ENCODE measurements around the gene CLMN.

Gene CLMN

DNA sequence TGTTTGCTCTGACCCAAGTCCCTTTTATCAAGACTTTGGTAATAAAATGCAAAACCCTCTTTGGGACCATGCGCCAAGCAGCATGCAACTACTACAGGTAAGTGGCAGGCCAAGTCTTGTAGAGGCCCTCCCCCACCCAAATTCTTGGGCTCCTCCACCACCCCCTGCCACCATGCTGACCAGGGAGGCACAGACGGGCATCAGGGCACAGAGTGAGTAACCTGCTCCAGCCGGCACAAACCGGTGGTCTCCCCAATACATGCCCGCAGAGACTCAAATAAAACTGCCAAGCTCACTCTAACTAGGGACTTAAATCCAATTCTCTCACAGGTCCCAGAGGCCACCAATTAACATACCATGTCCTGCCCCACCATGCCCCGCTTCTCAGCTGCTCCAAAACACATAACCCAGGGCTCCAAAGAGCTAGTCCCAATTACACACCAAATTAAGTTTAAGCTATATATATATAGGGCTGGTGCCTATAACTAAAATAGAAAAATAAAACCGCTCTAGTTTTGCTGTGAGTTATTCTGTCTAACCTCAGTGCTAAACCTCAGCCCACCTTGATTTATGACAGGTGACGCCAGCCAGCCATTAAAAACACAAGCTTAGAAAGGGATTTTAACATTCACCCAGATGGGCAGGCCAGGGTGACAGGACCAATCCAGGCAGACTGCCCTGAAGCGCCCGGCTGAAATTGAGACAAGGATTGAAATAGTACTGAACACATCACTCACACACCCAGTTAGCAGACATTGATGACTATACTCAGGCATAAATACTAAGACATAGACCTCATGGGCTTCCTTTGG lies 81.0 kb downstream of the CLMN start:
- no peak for DNase-seq

DNA sequence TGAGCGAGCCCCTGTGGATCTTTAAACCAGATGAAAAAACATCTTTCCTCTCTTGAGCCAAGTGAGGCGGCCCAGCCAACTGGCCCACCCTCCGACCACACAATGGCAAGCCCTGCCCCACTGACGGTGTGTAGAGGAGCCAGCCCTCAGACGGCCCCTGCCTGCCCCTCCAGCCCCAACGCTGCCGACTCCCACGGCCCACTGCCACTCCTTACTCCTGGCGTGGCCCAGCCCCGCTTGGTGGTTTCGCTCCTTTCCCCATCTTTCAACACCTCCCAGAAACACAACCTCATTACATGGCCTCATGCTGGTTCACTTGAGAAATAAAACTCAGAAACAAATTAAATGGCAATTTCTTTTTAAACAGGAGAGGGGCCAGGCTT lies 81.8 kb downstream of the CLMN start:
- DNase-seq = no peak

DNA sequence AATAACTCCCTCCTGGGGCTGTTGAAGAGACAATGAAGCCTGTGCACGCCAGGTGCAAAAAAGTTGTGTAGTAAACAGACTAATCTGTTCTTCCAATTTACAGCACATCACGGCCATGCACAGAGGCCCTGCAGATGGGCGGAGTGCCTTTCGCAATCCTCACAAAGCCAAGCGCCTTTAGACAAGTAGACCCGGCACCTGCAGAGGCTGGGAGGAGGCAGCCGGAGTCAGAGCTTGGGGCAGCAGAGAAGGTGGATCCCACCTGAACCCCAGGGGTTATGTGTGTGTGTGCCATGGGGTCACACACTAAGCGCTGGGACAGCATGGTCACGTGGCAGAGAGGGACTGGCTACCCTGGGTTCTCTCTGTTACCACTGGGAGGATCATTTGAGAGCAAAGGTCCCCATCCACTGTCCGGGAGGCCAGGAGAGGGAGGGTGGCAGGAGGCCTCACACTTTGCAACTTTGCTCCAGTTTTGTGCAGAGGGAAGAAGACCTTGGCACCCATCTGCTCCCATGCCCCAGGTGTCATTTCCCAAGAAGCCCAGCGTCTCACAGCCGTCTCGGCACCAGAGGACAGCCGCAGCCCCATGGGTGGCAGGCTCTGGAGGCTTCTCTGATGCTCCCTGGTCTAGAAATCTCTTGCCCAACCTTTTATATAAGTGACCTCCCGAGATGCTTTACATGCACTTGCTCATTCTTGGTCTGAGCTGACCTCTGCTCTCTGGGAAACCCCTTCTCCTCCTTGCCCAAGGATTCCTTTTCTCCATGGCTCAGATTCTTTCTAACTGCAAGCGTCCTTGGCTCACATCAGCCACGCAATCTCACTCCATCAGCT lies 82.4 kb downstream of the CLMN start:
- DNase-seq = no peak

DNA sequence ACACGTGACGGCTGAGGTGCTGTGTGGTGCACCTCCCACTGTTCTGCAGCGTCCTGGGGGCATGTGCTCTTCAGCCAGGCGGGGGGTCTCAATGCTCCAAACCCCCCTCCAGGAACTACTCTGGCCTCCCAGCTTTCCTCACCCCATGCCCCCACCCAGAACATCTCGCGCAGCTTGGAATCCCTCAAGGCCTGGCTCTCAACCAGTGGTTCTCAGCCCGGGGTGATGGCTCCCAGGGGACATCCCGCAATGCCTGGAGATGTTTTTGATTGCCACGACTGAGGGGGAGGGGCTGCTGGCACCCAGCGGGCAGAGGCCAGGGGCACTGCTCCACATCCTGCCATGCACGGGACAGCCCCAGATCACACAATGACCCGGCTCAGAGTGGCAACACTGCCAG lies 83.5 kb downstream of the CLMN start:
- DNase-seq = no peak

DNA sequence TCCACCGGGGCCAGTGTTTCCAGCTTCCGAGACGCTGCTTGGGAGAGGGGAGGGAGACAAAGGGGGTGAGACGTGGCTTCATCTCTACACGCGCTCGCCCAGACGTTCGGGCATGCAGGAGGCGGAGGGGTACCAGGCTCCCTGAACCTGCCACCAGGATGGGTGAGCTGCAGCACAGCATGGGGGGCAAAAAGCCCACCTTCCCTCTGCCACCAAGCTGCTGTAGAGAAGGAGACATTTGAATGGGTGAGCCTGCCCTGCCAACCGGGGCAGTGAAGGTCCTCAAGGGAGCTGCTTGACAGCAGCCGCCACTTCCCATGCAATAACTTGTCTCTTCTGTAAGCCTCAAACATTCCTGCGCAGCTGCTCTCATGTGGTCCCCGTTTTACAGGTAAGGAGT lies 83.9 kb downstream of the CLMN start:
- DNase-seq = no peak

DNA sequence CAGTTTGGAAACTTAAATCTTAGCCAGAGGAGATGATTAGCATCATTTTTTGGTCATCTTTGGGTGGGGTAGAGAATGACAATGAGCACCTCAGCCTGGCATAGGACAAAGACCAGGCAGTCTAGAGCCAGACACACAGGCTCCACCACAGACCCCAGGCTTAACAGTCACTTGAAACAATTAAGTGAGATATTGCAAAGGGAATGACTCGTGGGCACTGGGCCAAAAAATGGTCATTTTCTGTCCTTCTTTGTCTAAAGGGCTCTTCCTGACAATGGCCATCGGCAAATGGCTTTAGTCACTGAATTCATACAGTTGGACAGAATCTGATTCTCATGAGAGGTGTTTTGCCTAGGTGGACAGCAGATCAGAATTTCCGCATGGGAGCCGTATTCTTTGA lies 84.4 kb downstream of the CLMN start:
- peak; percentile 36 for DNase-seq

DNA sequence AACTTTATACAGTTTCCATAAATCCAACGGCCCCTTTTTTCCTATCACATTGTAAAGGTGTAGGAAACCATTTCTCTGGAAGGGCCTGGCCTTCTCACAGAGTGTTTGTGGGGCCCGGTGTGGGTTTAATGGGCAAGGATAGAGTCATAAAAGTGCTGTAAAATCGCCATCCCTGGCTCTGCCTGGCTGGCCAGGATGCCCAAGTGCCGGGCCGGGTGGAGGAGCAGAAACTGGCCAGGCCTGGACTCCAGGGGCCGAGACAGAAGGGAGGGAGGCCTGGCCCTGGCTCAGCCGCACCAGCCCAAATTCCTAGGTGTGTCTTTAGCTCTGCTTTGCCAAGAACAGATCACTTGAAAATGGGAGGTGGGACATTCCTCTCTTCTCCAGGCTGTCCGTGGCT lies 85.3 kb downstream of the CLMN start:
- DNase-seq = no peak

DNA sequence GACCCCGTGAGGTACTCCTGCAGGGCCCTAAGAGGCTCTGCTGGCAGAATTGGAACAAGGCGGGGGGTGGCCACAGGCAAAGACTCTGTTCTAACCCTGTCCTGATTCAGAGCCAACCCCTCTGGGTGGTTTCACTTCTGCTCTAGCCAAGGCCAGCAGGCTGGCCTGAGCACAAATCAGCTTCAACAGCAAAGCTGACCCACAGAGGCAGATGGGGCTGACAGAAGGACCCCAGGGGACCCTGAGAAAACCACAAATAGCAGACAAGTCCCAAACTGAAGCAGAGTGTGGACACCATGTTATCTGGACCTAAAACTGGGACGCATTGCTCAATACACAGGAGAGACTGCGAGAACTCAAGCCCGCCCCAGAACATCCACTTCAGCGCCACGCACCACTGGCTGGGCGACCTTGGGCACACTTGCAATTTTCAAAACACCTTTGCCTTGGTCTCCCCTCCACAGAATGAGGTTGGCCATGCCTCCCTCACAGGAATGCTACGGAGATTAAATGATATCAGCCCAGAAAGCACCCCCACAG lies 85.9 kb downstream of the CLMN start:
- DNase-seq = no peak

DNA sequence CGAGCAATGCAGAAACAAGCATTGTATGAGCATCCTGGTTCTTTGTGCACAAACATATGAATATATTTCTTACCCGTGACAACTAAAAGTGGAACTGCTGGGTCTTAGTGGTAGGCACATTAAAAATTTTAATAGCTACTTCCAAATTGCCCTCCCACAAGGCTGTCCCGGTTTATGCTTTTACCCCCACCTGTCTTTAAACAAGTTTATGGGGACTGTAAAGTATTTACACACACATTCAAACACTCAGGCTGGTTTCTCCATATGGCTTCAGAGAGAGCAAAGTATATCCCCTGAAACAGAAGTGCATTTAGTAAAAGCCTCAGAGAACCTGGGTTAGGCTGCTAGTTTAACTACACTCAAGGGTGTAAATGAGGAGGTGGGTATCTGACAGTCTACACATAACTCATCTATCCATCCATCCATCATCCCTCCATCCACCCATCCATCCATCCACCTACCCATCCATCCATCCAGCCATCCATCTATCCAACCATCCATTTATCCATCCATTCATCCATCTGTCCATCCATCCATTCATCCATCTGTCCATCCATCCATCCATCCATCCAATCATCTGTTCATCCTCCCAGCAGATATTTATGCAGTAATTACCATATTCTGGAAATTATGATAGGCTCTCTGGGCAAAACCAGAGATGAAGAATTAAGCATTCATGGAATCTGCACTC lies 86.7 kb downstream of the CLMN start:
- no peak for DNase-seq

DNA sequence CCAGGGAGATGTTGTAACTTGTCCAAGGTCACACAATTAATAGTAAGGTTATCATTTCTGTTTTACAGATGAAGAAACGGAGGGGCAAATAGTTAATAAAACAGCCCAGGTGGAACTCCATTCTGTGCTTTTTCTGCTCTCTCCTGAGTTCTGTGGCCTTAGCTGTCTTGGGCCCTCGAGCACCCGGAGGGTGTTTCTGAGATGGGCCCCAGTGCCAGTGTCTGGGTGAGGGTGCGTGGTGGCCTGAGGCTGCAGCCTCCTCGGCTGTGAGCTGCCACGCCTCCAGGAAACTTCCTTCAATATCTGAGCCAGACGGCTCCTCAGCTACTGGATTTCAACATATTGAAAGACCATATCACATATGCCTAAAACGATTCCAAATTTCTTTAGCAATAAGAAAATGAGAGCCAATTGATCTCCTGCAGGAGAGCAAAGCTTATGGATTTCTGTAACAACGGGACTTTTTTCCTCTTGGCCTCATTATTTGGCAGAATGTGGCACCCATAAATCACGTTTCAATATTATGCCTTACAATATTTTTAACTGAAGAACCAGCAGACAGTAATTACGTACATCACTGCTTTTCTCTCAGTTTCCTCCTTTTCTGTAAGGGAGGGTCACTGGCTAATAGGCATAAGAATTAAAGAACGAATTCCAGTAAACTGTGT lies 87.6 kb downstream of the CLMN start:
- no peak for DNase-seq

DNA sequence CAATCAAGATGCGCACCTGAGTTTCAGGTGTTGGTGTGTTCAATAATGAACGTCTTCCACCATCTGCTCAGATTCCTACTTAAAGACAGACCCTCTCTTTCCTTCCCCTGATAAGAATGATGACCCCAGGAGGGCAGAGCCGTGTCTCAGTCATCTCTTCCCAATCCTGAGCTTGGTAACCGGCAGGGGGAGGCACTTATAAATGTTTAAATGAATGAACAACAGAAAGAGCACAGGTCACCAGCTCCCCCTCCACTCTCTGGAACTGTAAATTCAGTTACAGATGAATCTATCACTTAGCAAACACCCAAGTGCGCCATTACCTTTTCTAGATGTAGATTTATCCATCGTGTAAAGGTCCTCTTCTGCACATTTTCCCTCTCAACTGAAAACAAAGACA lies 90.0 kb downstream of the CLMN start:
- no peak for DNase-seq

DNA sequence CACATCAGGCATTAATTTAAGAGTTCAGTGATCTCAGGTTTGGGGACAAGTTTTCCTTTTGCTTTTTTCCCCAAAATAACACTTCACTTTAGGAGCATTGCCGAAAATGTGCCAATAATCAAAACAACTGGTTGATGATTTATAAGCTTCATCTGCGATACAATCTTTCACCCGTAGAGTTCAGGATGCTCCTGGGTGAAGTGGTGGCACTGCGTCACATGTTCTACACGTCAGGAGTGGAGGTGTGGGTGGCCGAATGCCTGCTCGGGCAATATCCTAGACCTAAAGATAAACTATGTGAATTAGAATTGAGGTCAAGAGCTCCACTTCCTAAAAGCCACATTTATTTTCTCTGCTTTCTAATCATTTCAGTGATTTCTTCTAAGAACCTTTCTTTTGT lies 91.5 kb downstream of the CLMN start:
- DNase-seq = no peak

DNA sequence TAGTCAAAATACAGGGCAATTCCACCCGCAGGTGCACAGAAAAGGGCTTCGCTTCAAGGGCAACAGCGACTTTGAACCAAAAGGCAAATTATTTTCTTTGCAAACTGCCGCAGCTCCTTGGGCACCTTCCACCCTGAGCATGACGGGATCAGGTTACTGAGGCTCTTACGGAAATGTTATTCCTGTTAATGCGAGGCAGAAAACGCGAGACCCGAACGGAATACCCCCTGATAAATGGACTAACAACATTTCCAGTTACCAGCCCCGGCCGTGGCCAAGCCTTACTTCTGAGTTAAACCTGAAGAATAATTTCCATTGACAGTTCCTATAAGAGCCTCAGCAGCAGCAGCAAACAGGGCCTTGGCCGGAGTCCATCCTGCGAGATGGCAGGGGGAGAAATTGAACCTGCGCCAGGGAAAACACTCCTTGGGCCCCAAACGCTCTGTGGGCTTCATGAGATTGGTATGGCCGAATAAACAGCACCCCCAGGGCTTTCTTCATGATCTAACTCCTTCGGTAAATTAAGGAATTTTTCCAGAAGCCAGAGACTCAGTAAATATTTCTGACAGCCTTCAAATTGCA lies 92.3 kb downstream of the CLMN start:
- DNase-seq = peak; percentile 95

DNA sequence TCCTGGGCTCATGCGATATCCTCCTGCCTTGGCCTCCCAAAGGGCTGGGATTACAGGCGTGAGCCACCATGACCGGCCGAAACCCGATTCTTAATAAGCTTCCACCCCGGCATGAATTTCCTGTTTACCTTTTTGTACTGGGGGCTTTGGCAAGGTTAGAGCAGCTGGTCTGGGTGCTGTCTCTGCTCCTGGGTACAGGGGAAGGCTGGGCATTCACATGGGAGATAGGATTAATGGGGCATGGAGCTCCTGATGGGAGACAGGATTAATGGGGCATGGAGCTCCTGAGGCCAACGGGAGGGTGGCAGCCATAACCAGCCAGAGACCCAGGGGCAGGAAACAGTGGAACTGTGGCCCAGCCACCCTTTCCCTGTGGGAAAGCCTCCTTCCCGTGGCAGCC lies 92.9 kb downstream of the CLMN start:
- DNase-seq = no peak

DNA sequence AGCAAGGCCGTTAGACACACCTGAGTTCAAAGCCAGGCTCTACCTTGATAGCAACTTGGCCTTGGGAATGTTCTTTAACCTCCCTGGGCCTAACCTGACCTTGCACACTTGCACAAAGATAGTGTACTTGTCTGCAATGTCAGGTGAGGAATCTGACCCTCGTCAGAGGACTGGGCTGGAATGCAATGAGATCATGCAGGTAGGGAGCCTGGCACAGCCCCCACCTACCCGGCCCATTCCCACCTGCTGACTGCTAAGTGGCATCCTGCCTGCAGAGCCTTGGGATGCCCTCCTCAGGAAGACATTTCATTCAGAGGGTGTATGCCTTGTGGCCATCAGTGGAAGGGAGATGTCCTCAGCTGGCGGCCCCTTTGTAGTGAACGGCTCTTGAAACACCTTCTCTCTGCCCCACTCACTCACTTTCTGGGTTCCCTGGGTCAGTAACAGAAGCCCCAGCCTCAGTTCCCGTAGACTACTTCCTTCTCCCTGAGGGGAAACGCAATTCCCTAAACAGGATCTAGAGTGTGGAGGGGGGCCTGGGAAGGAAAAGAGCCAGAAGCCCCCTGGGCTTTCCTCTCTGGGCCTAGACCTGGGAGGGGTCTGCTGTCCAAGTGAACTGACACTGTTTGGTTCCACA lies 94.3 kb downstream of the CLMN start:
- no peak for DNase-seq

DNA sequence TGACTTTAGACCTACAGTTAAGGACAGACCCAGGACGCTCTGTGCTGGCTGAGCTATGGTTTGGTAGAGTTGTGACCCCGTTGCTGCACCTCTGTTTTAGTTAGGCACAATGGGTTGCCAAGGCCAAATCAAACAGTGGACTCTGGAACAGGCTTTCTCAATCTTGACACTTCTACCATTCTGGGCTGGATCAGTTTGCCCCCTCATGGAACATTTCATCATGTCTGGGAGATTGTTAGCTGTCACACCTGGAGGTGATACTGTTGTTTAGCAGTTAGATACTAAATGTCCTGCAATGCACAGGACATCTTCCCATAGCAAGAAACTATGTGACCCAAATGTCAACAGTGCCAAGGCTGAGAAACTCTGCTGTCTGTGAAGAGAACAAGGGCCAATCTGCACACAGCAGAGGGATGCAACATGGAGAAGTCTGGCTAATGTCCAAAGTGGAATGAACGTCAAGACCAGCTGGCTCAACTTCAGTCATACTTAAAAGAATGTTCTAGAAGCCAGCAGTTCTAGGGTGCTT lies 96.8 kb downstream of the CLMN start:
- peak; percentile 60 for DNase-seq

DNA sequence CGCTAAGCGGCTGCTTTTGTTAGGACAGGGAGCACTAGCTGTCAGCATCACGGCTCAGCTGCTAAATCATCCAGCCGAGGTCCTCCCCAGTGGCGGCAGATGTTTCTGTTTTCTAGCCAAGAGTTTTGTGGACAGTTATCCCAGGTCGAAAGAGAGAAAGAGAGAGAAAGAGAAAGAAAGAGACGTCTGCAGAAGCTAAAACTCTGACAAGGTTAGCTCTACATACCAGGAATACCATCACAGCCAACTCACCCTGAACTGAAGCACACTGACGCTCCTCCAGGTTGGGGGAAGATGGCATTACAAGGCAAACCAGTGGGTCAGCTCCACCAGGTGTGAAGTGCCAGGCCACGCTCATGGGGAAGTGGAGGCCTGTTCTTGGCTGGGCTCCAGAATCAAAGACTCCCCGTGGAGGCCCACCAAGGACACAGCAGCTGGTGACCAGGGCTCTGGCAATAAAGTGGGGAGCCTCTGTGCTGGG lies 97.5 kb downstream of the CLMN start:
- DNase-seq = peak; percentile 71

DNA sequence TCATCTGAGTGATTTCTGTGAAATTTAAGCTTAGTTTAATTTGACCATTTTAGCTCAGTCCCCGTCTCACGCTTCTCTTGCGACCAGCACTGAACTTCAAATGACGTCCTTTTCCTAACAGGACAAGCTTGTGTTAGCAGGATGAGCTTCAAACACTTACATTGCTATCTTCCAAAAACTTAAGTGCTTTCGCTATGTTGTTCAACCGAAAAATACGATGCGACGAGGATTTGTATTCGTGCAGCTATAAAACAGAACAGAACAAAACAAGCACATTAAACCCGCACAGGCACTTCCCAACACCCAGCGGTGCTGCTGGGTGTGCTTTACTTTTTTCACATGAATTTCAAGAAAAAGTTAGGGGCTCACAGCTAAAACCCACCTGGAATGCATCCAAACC lies 98.2 kb downstream of the CLMN start:
- DNase-seq = no peak

DNA sequence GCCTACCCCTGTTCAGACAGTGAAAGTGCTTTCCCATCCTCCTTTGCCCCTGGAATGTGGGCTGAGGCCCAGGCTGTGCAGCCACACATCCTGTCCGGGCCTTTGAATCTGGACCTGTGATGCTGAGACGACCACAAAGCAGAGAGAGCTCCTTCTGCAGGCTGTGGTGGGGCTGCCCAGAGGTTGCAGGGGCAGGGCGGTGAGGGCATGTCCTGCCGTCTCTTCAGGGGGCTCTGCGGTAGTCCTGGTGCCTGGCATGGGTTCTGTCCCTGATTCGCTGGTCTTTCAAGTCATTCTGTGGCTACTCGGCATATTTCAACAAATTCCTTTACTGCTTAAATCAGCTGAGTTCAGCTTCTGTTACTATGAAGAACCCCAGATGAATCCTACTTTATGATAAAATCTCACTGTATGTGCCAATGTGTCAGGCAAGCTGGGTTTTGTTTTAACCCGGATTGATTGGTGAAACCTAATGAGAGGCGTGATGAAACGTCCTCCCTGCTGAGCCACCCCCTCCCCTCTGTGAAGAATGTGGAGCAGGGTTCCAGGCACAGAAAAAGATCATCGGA lies 99.0 kb downstream of the CLMN start:
- peak; percentile 71 for DNase-seq

DNA sequence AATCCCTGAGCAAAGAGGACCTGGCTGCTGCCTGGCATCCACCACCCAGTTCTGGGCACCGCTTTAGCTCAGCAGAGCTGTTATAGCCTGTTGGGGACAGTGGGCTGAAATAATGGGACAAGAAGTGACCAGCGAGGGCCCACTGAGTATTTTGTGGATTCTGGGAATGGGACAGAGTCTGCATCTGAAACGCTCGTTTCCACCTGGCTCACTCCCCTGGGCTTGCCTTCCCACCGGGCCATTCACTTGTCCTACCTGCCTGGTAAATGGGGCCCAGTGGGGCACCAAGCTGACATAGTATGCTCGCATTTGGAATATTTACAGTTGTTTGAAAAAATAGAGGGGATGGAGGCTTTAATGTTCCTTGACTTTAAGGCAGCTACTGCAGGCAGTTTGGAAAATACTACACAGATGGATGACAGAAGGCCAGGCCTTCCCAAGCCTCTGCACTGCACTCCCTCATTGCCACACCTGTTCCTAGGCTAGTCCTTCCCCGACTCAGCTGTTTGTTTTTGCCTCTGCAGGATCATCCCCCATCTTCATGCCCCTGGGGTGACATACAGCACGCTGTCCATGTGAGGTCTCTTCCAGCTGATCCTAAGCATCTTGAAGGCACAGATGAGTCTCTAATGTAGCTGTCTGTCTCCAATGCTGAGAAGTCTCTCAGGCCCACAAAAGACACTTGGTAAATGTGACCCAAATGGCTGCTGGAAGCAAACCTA lies 101.1 kb downstream of the CLMN start:
- no peak for DNase-seq

All from fibroblast of skin of back (primary cell).